Heart left ventricle (tissue), 13 donors: Measurements from ENCODE around the gene BCL2.

Experiments
- POLR2A ChIP-seq, 2 donors: fragments of 450-650 bp; IDR thresholded peaks; one replicate each; pipeline ENCODE4 v1.6.1; 2017; ENCODE audit warnings: antibody characterized with exemption in 2 of 2, mild to moderate bottlenecking in 2 of 2, moderate library complexity in 2 of 2
- TF ChIP-seq, protein P1 (sequence below), 12 donors: fragments of 200-600 bp; sonication (generic) in 4 of 12; IDR thresholded peaks; one replicate each; pipeline versions ENCODE4 v1.5.0 to v1.8.0; 2018 to 2022; ENCODE audit warnings: antibody characterized with exemption in 12 of 12, mild to moderate bottlenecking in 5 of 12
- donor health status: ischemic (EF 13 %, LVEDD 7.1; RV severe dilation, severe dysfunction).
- donor health status: DM: no; HTN: yes; CAD: no.
- donor health status: DM: no; HTN: no; CAD: no.
- donor health status: ischemic (EF 25% LVEDD 6.9; RV normal size, moderate dysfunction).
- donor health status: ischemic (EF 25% LVEDD 5.7; RV mildly dilated, moderate dysfunction).
- donor health status: ischemic (EF 35%, LVEDD 5.7; RV mildly dilated, moderate dysfunction).
- donor health status: nonischemic (EF 11% LVEDD 7.7; RV severe dilation, severe dysfunction).
- donor health status: DM: yes; HTN: yes; CAD: no.
- donor health status: PGD.
- donor health status: ischemic (EF 29% LVEDD 5.4; RV normal size, mild dysfunction).
- donor health status: nonischemic (EF 23%, LVEDD 6.1; RV moderate dilation, normal function).

DNA sequence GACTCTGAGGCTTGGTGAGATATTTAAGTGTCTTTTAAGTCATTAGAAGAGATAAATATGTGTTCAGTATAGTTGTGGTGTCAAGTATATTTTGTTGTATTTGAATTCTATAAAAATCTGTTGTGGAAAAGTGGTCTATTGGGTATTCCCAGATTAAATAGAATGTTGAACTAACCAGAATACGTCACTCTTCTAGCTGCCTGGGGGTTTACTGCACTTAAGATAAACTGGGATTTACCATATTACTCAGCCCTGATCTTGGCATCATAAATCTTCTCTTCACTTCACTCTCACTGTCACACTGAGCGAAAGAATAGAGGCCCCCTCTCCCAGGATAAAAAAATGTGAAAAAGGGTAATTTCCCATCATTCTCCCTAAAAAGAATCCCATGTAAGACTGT is 129.8 kb downstream of the BCL2 start:
- TF ChIP-seq, protein P1, sequence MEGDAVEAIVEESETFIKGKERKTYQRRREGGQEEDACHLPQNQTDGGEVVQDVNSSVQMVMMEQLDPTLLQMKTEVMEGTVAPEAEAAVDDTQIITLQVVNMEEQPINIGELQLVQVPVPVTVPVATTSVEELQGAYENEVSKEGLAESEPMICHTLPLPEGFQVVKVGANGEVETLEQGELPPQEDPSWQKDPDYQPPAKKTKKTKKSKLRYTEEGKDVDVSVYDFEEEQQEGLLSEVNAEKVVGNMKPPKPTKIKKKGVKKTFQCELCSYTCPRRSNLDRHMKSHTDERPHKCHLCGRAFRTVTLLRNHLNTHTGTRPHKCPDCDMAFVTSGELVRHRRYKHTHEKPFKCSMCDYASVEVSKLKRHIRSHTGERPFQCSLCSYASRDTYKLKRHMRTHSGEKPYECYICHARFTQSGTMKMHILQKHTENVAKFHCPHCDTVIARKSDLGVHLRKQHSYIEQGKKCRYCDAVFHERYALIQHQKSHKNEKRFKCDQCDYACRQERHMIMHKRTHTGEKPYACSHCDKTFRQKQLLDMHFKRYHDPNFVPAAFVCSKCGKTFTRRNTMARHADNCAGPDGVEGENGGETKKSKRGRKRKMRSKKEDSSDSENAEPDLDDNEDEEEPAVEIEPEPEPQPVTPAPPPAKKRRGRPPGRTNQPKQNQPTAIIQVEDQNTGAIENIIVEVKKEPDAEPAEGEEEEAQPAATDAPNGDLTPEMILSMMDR (IDR thresholded peaks at IDR 0.05), result no peak
- TF ChIP-seq POLR2A (IDR thresholded peaks at IDR 0.05), result no peak
